Fibroblast of lung (primary cell): ENCODE data around the gene CDK11B.
"Not testable (repeated sequence)": the region's sequence is repeated elsewhere in the genome, so short reads cannot be mapped to it uniquely, and the experiment has no call there.

ENCODE experiments used
- EZH2 ChIP-seq: IDR thresholded peaks from 2 replicates; pipeline ENCODE4 v1.5.1; 2012; ENCODE audit warnings: low read length, control low read depth, mild to moderate bottlenecking; ENCODE audit errors: missing control alignments
- TF ChIP-seq, protein P1 (sequence below), 2 donors: IDR thresholded peaks in 1 of 2; conservative IDR thresholded peaks in 1 of 2; 1 replicate in 1 of 2; 2 replicates in 1 of 2; pipeline ENCODE4 v1.5.1; 2011 to 2012; ENCODE audit warnings: low read length in 2 of 2, control low read depth in 1 of 2, inconsistent platforms in 1 of 2, low read depth in 1 of 2, mild to moderate bottlenecking in 1 of 2

DNA sequence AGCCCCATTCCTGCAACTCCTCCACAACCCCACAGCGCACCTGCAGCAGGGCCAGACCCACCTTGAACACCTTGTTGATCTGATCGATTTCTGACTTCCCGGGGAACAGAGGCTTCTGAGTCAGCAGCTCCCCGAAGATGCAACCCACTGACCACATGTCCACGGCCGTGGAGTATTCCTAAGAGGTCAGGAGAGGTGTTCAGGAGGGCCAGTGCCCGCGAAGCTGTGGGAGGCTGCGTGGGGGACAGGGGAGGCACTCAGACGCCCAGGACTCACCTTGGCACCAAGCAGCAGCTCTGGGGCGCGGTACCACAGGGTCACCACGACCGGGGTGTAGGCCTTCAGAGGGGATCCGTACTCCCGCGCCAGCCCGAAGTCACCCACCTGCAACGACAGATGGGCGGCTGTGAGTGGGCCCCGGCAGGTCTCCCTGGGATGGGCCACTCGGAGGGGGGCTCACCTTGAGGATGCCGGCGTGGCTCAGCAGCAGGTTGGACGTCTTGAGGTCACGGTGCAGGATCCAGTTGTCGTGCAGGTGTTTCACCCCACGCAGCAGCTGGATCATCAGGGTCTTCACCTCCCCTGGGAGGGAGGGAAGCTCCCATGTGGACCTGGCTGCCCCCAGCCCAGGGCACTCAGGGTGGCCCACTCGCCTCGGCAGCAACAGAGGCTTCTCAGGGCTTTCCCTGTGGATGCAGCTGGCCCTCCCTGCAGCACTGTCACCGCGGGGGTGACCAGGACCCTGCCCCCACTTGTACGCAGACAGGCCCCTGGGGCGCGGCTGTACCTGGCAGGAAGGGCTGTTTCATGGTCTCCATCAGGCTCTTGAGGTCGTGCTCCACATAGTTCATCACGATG lies 22.0 kb downstream of the CDK11B start:
- not testable (repeated sequence) for TF ChIP-seq EZH2
- TF ChIP-seq, protein P1, sequence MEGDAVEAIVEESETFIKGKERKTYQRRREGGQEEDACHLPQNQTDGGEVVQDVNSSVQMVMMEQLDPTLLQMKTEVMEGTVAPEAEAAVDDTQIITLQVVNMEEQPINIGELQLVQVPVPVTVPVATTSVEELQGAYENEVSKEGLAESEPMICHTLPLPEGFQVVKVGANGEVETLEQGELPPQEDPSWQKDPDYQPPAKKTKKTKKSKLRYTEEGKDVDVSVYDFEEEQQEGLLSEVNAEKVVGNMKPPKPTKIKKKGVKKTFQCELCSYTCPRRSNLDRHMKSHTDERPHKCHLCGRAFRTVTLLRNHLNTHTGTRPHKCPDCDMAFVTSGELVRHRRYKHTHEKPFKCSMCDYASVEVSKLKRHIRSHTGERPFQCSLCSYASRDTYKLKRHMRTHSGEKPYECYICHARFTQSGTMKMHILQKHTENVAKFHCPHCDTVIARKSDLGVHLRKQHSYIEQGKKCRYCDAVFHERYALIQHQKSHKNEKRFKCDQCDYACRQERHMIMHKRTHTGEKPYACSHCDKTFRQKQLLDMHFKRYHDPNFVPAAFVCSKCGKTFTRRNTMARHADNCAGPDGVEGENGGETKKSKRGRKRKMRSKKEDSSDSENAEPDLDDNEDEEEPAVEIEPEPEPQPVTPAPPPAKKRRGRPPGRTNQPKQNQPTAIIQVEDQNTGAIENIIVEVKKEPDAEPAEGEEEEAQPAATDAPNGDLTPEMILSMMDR (conservative IDR thresholded peaks at IDR 0.05 in 1 of 2, IDR thresholded peaks at IDR 0.05 in 1 of 2; ENCODE audit: low read depth in 1 of 2, low read length in 2 of 2) = not testable (repeated sequence)
